Breast epithelium (tissue), 3 donors: ENCODE results near the gene FAM98B.

ENCODE experiments used
- CTCF ChIP-seq, 3 donors: fragments of 450-650 bp; IDR thresholded peaks; one replicate each; pipeline ENCODE4 v1.5.1; 2016 to 2017; ENCODE audit warnings: antibody characterized with exemption in 3 of 3, mild to moderate bottlenecking in 3 of 3, moderate library complexity in 3 of 3
- POLR2A ChIP-seq: fragments of 450-650 bp; IDR thresholded peaks from one replicate; pipeline ENCODE4 v1.6.1; 2016; ENCODE audit warnings: antibody characterized with exemption, mild to moderate bottlenecking, moderate library complexity

DNA sequence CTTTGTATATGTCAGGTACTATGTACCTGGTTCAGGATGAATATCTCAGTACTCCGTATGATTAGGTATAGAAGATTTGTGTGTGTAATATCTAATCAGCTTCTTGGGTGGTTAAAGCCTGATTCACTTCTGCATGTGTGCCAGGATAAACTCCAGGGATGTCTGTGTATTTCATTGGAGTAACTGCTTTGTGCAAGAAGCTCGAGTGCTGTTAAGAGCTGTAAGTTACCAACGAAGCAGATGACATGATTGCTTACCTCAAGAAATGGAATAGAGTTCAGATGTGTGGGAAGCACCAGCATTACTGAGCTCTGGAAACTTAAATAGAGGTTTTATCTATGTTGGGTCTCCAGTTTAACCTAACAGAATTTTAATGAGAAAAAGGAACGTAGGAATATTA is 23.7 kb downstream of the FAM98B start:
- TF ChIP-seq POLR2A (no peak), CTCF (IDR thresholded peaks at IDR 0.05) (no peak)
